GM19351 (cell line): ENCODE results near the gene AP5Z1.

Experiments used
- ATAC-seq: cut with Tn5 transposase; IDR thresholded peaks from one replicate; pipeline ENCODE4 v1.9.1; 2021; ENCODE audit warnings: mild to moderate bottlenecking, moderate library complexity; ENCODE audit not compliant: unreplicated experiment

The AP5Z1 gene, protein sequence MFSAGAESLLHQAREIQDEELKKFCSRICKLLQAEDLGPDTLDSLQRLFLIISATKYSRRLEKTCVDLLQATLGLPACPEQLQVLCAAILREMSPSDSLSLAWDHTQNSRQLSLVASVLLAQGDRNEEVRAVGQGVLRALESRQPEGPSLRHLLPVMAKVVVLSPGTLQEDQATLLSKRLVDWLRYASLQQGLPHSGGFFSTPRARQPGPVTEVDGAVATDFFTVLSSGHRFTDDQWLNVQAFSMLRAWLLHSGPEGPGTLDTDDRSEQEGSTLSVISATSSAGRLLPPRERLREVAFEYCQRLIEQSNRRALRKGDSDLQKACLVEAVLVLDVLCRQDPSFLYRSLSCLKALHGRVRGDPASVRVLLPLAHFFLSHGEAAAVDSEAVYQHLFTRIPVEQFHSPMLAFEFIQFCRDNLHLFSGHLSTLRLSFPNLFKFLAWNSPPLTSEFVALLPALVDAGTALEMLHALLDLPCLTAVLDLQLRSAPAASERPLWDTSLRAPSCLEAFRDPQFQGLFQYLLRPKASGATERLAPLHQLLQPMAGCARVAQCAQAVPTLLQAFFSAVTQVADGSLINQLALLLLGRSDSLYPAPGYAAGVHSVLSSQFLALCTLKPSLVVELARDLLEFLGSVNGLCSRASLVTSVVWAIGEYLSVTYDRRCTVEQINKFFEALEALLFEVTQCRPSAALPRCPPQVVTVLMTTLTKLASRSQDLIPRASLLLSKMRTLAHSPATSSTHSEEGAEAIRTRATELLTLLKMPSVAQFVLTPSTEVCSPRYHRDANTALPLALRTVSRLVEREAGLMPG

DNA sequence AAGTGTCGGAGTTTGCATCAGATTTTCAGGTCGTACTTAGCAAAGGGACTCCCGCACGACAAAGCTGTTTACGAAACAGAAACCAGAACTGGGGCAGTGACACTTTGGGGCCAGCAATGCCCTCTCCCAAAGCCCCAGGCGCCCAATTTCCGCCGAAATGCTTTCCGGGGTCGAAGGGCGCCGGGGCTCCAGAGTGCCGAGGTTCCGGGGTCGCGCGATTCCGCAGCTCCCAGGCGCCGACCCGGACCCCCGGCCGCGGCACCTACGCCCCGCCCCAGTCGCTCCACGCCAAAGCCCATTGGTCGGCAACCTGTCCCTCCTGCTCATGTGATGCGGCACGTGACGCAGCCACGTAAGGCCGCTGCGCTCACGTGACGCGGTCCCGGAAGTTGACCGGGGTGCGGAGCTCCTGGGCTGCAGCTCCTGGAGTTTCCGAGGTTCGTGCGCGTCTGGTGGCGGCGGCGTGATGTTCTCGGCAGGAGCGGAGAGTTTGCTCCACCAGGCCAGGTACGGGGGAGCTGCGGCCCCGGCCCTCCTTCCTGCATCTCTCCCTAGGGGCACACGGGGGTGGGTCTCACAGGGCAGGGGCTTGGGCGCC lies at the start of gene AP5Z1:
AP5Z1 (plus strand) TSS at position 374 of the 598 bp plus-strand sequence; CDS start at position 467, 93 bp downstream.
- ATAC-seq: peak; percentile 89

DNA sequence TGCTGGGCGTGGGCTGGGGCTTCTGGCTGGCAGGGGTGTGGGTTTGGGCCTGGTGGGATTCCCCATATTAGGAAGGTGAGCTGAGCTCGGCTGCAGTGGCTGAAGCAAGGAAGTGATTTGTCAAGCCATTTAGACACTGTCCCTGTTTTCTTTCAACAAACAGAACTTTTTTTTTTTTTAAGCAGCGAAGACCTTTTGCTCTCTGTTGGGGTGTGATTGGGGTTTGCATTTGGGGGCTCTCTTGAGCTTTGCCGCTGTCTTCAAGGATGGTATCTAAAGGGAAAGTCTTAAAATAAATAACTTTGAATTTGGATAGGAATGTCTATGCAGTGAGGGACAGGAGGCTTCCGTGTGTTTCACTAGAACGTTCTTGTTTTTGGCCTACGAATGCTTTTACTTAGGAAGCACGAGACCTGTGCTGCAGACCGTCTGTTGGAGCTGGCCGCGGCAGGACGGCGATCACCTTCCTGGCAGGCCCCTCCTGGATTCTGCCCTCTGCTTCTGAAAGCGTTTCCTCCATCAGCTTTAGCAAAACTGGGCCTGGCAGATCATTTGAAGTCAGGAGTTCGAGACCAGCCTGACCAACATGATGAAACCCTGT lies 49.5 kb upstream of the AP5Z1 start:
- ATAC-seq: no peak

DNA sequence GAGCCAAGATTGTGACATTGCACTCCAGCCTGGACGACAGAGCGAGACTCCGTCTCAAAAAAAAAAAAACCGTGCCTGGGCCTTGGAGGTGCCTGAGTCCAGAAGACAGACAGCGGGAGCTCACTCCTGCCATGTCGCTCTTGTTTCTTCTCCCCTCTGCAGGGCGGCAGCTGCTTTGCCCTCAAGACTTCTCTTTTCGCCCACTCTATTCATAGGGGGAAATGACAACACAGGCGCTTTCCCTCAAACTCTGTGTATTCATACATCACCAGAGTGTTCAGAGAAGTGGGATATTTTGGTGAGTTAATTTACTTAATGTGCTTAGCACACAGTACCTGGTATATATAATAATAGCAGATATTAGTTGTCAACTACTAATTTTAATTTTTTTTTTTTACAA lies 48.9 kb upstream of the AP5Z1 start:
- no peak for ATAC-seq

DNA sequence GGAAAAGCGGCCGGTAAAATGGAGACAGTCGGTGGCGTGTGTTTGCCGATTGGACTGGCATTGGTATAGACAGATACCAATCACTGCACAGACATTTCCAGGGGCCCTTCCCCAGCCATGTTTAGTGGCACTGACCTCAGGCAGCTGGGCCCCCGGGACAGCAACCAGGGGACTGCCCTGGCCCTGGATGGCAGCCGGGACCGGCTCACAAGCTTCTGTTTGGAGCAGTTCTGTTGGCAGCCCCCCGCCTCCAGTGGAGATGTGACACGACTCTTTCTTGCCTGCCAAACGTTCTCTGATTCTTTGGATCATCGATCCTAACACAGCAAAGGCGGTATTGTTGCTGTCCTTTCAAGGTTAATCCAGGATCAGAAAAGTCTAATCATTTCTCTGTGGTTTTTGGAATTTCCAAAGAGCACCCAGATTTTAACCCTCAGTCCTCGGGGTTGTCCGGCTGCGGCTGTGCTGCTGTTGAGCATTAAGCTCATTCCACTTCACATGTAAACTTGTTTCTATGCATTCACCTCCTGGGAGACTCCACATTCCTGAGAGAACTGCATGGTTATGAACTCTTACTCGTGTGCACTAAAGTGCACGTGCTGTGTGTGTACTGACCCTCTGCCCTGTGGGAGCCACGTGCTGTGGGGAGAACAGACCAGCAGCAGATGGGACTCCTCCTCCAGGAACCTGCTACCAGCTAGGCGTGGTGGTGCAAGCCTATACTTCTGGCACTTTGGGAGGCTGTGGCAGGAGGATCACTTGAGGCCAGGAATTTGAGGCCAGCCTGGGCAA lies 47.3 kb upstream of the AP5Z1 start:
- no peak for ATAC-seq

DNA sequence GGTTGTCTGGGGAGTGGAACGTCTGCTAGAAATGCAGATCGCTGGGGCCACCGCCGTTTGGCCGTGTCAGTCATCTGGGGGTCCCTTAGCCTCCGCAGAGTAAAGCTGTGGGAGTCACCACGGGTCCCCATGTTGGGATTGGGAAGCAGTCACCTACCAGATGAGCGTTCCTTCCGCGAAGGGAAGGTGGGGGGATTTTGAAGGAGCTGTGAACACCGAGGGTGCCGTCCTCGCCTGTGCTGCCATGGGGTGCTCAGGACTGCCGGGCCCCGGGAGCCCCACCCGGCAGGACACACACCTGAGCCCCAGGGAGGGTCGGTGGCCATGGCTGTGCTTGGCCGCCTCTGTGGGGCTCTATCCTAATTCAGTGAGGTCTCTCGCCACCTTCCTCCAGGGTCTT lies 46.2 kb upstream of the AP5Z1 start:
- no peak for ATAC-seq

DNA sequence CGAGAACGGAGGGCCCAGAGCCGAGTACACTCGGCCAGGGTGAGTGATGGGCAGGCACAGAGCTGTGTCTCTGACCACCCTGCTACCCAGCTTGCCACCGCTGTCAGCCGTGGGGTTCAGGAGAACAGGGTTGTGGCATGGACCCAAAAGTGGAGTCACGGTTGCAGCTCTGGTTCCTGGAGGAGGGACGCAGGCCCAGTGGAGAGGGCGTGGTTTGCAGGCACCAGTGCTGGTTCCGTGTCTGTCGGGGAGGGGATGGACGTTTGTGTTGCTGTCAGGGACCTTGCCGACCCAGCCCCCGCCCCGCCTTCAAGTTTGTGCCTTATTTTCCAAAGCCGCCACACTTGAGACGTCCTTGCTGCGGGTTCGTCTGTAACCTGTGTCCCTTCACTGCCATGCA lies 45.1 kb upstream of the AP5Z1 start:
- no peak for ATAC-seq

DNA sequence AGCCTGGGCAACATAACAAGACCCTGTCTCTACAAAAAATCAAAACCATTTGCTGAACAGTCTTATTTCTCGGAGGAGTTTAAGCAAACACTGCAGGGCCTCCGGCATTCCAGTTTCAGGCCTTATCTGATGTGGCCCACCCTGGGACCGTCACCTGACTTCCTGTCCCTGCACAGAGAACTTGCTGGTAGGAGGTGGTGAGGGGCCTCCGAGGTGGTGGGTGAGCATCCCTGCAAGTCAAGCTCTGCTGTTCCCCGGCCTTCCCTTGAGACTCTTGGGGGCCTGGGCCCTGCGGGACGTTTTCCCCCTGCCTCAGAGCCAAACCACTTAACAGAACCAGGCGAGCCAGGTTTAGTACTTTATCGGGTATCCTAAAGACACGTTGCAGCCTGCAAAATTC lies 44.5 kb upstream of the AP5Z1 start:
- ATAC-seq: no peak

DNA sequence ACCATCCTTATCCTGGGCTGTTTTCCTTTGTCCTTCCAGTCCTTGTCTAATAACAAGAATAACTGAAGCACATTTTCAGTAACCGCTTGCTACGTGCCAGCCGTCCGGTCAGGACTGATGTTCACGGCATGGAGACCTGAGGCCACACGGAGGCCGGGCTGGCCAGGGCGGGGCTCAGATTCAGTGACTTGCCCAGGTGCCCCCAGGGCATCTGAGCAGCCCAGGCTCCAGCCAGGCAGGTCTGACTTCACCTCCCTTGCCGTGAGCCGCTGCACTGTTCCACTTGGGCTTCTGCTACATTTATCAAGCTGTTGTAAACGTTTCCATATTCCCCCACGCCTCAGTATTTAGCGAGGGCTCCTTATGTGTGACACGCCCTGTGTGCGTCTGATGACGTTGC lies 43.6 kb upstream of the AP5Z1 start:
- no peak for ATAC-seq

DNA sequence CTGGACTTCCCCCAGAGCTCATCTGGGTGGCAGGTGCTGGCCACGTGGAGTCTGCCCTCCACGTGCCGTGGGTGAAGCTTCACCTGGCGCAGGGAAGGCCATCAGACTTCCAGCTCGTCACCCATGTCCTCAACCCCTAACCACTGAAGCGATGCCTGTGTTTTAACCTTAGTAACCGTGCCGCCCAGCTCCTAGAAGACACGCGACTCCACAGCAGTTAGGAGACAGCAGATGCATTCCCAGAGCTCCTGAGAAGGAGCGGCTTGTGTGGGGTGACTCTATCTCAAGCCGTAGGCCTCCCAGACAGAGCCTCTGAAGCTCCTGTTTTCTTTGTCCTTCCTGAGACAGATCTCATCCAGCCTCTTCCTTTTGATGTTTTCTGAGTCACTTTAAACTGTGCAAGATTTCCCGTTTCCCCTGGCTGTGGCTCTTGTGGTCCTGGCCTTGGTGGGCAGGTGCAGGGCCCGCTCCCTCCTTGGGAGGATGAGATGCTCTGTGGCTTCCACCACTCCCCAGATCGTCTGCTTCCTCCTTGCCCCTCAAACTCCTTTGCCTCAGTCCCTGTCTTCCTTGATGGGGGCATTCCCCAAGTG lies 41.4 kb upstream of the AP5Z1 start:
- ATAC-seq: no peak

DNA sequence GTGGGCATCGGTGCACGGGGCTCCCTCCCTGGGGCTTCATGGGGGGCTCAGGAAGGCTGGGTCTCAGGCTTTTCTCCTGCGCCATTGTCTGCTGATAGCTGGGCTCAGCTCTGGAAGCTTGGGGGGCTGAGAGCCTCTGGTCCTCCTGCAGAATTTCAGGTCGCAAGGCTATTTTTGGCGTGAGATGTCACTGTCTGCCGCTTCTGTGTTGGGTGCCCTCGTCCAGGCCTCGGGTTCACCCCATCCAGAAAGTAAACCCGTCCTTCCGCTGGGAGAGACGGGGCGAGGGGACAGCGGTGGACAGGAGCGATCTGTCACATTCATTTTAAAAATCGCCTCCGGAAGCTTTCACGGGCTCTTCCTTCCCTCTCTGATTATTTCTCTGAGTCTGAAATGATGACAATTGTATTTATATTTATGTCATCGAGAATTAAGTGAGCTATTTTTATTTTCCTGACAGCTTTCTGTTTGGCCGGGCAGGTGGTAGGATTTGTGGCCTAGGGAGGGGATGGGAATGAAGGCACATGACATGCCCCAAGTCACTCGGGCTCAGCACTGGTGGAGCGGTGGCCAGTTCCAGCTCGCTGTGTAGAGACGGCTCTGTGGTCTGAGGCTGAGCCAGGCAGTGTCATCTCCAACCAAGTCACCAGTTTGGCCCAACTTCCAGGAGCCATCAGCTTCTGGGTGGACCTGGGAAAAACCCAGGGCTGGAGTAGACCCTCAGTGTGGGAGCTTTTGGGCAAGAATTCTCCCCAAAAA lies 40.7 kb upstream of the AP5Z1 start:
- ATAC-seq: no peak

DNA sequence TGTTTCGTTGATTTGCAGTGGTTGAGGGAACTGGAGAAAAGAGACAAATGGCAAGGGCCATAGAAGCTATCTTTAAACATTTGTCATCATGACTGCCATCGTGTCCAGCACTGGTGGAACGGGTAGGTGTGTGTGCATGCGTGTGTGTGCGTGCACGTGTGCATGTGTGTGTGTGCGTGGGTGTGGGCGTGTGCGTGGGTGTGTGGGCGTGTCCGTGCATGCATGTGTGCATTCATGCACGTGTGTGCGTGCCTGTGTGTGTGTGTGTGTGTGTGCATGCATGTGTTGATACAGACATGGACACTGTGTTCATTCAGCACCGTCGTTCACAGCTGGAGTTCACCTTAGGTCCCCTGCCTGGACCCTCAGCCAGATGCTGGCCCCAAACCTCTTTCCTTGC lies 38.1 kb upstream of the AP5Z1 start:
- ATAC-seq: no peak

DNA sequence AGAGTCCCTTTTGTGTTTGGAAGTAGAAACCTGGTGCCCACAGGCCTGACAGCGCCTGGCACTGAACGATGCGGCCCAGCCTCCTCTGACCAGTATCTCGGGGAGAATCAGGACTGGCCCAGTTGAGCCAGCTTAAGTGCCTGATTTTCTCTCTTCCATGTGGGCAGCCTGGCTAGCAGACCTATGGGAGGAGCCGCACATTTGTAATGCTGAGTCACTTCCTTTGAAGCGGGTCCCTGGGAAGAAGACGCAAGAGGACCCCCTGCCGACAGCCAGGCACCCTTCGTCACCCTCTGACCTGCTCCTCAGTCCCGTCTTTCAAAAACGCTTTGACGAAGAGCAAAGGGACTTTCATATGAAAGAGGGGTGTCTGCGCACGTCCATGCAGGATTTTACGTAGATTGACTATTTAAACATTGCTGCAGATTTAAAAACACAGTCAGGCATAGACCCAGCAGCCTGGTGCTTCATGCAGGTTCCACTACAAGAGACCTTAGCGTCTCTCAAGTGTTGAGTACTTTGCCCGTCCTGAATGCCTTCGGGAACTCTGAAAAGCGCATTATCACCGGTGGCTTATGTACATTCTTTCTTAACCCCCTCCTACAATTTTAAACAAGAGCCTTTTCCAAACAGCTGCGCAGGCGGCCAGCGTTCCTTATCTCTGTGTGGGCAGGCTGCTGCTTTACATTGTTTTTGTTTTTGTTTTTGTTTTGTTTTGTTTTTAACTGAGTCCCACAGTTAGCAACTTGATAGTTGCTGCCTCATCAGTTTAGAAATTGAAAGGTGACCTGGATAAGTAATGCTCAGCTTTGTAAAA lies 36.5 kb upstream of the AP5Z1 start:
- ATAC-seq: no peak

DNA sequence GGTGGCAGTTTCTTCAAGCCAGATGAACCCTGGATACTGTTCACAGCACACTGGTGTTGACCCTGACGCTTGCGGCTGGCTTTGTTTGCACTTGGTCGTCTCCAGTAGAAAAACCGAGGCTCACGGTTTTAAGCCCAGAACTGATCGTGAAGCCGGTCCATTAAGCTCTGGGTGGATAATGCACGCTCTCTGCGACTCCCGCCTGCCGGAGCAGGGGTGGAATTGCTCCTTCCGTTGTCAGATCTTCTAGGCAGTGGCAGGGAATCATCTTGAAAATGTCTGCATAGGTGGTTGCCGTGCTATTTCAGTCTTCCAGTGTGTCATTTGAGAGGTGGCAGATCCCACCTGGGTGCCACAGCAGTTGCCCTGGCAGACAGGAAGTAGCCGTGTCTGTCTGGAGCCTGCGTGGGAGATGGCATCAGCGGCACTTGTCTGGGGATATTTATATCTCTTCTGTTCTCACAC lies 35.9 kb upstream of the AP5Z1 start:
- ATAC-seq: no peak

DNA sequence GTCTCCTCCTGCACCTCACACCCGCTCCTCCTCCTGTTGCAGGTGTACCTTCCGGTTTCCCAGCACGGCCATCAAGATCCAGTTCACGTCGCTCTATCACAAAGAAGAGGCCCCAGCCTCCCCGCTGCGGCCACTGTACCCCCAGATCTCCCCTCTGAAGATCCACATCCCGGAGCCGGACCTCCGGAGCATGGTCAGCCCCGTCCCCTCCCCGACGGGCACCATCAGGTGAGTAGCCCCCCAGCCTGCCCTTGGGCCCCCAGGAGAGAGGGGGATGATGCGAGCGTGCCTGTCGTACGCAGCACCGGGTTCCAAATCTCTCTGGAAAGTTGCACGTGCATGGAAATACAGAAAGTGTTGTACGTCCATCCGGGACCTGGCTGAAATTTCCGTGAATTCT lies 34.6 kb upstream of the AP5Z1 start:
- no peak for ATAC-seq

DNA sequence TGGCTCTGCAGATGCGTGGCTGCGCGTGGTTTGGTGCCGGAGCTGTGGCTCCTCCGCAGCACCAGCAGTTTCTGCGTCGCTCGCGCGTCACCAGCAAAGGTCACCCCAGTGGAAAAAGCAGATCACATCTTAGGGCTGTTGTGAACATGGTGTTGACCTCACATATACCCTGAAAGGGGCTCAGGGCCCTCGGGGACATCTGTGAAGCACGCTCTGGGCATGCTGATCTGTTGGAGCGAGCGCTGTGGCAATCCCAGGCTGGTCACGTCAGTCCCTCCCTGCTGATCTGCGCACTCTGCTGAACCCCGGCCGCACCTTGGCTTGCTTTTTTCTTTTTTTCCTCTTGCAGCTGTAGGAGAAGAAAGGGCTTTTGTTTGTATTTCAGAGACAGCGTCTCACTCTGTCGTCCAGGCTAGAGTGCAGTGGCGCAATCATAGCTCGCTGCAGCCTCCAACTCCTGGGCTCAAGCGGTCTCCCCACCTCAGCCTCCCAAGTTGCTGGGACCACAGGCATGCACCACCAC lies 33.3 kb upstream of the AP5Z1 start:
- ATAC-seq: no peak

DNA sequence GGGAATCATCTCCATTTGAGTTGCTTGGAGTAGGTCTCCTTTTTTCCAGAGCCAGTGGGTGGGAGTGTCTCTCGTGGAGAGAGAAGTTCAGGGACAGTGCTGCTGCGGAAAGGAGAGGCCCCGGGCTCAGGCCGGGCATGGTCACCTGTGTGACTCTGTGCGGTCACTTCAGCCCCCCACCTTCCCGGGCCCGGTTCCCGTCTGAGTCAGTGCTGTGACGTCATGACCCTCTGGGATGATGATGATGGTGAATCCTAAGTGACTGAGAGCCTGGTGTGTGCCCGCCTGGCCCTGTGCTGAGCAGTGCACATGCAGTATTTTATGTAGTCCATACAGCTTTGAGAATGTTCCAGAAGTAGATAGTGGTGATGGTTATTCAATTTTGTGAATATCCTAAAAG lies 32.6 kb upstream of the AP5Z1 start:
- ATAC-seq: no peak

DNA sequence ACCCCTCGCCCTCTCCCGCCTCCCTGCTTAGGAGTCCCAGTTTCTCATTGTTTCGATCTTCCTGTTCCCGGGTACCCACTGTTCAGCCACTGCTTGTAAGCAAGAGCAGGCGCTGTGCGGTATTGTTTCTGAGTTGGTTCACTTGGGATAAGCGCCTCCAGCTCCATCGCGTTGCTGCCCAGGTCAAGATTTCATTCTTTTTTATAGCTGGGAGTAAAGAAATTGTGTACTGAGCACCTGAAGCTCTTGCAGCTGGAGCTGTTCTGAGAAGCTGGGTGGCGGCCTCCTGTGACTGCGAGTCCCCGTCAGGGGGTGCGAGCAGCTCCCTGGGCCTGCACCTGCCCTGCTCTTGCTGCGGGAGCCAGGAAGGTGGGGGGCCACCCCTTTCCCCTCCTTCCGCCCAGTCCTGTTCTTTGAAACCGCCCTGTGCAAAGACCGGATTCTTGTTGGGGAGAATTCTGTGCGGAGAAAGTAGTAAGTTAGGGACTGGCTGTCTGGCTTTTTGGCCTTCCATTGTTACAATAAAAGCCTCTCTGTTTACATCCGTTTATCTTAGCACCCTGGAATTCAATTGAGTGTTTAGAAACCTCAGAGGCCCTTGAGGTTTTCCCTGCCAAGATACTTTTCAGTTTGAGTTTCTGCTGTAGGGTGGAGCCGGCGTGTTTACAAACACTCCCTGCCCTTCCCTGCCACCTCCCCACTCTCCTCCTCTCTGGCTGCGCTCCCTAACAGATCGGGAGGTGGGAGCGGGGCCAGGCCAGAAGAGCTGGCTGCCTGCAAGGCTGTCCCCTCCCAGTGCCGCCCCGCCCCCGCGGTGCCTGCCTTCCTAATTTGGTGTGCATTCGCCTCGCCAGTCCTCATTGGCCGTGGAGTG lies 30.8 kb upstream of the AP5Z1 start:
- ATAC-seq: peak; percentile 72
